MV-4-11 (cell line): Measurements from ENCODE around the gene DIS3L2.

Experiments
- DNase-seq: peaks from one replicate; lab custom pipeline; 2025; lab: John Stamatoyannopoulos, UW

Gene DIS3L2, protein sequence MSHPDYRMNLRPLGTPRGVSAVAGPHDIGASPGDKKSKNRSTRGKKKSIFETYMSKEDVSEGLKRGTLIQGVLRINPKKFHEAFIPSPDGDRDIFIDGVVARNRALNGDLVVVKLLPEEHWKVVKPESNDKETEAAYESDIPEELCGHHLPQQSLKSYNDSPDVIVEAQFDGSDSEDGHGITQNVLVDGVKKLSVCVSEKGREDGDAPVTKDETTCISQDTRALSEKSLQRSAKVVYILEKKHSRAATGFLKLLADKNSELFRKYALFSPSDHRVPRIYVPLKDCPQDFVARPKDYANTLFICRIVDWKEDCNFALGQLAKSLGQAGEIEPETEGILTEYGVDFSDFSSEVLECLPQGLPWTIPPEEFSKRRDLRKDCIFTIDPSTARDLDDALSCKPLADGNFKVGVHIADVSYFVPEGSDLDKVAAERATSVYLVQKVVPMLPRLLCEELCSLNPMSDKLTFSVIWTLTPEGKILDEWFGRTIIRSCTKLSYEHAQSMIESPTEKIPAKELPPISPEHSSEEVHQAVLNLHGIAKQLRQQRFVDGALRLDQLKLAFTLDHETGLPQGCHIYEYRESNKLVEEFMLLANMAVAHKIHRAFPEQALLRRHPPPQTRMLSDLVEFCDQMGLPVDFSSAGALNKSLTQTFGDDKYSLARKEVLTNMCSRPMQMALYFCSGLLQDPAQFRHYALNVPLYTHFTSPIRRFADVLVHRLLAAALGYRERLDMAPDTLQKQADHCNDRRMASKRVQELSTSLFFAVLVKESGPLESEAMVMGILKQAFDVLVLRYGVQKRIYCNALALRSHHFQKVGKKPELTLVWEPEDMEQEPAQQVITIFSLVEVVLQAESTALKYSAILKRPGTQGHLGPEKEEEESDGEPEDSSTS

DNA sequence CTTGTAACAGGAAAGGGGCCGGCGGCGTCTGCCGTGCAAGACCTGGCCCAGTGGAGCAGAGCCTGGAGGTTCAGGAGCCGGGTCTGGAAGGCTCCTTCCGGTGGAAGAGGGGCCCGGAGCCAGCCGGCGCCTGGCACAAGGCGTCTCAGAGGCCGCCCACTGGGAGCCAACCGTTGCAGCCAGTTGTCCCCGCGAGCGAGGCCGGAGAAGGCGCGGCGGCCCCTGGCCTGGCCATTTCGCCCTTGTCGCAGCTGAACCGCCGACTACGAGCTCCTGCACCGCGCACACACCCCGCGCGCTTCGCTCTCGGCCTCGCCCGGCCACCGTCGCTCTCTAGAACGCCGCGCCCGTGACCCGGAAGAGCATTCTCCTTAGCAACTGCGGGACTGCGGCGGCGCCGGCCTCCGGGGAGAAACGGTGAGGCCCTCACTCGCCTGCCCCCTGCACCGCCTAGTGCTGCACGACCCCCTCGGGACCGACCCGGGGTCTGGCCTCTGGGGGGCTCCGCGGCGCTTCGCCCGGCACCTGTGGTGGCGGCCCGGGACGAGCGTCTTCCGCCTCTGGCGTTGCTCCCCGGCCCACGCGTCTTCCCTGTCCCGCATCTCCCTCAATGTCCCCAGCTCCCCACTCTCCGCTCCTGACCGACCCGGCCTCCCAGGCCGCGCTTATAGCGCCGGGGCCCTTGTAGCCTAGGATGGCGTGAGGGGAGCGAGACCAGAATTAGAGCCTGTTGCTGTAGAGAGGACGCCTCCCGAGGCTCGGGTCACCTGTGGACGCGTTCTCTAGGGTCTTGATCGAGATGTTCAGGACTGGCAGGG, at the start of gene DIS3L2:
Gene DIS3L2, plus strand, starts transcription at position 365 of the 818 bp plus-strand sequence. CDS start 53,215 bp downstream, outside the sequence.
- DNase-seq, result peak; percentile 73

DNA sequence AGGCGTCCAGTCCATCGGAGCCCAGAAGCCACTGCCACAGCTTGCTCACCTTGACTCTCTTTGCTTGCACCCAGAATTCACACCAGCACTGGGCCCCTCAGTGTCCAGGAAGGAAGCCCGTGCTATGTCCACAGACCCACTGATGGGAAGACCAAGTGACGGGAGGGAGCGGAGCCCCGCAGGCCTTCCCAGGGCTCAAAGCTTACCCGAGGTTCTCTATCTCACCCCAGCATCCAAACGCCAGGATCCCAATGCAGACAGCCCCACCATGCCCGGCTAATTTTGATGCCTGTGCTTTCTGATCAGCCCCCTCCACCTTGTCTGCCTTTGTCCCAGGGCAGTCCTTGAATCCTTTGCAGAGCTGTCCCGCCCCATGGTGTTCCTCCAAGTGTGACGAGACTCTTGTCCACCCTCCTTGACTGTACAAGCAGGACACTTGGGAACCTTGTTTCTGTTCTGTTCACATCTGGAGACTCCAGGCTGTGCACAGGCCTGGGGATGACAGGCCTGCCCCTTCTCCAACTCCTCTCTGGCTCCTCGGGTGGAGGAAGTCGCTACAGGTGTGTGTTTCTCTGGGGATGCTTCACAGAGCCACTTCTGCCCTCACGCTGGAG, 47.3 kb upstream of the DIS3L2 start:
- no peak for DNase-seq

DNA sequence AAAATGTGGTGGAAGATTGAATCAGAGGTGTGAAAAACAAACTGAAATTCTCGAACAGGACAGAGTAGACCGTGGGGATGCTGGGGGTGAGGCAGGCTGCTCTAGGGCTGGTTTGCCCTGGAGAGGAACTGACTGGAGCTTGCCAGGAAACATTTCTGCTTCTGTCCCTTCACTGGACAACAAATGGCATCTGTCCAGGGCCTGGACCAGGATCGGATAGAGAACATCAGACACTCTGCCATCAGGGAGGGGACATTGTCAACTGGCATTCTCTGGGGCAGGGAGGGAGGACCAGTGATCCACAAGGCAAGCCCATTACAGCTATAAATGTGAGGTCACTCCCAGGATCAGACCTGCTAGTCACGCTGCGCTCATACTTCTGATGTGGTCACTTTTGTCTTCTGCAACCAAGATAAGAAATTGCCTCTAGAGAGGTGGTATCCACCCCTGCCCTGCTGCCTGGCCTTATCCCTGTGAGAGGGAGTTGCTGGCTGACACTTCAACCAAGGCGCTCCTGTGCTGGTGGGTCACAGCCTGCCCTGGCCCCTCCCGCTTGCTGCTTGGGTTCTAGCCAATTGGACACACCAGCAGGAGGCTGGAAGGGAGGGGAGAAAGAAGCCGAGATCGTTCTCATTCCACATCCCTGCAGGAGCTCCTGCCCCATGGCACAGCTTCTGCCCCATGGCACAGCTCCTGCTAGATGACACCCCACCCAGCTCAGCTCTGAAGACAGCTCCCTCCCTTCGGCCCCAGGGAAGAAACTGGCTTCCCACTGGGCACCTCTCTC, 44.0 kb upstream of the DIS3L2 start:
- DNase-seq, result no peak

DNA sequence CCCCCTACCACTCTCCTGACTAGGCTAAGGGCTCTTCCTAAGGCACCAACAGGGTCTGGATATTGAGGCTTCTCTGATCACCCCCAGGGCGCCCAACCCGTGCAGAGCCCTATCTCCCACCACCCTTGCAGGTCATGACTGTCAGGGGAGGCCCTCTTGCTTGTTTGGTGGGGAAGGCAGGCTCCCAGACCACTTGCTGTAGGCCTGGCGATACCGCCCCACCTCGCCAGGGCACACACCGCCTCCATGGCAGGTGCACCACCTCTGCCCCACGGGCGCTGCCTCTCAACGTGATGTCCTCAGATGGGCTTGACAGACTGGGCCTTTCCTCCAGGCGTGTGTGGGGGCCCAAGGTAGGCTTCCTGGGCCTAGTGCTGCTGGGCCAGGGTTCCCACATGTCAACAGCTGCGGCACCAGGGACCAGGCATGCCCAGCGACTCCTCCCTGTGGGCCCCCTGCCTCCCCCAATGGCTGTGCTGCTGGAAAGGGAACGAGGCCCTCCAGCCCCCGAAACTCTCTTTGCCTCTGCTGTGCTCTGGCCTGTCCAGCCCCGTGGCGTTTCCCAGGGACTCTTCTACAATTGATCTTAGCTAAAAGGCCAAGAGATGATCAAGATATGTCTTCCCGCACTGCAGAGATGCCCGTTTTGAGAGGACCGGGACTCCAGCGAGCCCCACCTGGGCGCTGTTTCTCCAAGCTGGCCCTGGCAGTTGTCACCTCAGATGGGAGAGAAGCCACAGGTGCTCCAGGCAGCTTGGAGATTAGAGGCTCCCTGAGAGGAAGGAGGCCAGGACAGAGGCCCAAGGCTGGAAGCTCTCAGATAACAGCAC, 42.8 kb upstream of the DIS3L2 start:
- DNase-seq, result no peak

DNA sequence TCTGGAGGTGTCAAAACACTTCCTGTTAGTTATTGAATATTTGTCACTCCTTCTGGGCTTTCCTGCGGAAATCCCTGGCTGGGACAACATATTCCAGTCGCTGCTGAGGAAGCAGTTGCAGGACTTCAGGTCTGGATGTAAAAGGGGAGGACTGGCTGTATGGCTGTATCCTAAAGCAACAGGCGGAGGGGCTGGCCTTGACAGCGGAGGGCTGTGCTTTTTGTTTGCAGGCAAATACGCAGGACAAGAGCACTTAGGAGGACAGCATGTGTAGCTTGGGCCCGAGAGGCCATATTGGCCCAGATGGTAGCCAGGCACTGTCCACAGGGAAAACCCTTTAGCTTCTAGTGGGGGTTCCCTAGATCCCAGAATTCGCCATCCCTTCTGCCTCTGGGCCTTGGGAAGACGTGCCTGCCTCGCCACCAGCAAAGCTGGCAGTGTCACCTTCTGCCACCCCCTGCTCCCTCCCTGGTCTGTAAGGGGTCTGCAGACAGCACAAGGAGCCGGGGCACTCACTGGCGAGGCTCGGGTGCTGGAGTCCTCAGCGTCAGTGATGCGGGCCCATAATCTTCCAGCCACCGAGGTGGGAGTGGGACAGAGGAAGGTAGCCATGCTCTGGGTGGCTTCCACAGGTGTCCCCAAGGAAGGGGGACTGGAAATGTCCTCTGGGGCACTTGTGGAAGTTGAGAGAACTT, 42.0 kb upstream of the DIS3L2 start:
- no peak for DNase-seq

DNA sequence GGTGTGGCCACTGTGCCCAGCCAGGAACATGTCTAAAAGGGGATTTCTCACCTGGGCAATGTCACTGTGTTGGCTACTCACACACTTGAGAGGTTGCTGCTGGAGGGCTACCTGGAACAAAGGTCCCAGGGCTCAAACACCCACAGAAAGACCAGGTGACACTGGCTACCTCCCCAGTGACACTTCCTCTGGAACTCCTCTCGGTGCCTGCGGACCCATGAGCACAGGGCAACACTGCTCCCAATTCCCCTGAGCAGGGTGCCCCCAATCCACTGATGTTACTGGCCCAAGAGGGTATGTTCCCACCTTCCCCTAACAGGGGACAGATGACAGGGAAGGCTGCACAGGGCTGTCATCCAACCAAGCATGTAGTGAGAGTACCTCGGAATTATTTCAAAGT, 41.1 kb upstream of the DIS3L2 start:
- no peak for DNase-seq

DNA sequence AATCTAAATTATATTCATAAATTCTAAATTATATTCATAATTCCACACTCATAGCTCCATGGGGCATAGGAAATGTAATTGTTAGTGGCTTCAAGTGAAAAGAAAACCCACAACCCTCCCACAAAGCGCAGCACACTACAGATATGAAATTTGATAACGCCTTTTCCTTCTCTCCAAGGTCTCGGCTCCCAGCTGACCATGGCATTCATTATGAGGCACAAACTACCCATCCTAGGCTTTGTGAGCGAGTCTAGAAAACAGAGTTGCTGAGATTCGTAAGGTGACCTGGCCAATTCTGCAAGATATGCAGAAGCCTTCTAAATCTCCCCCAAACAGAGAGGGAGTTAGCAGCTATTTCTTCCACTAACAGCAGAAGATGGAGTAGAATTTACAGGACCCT, 40.7 kb upstream of the DIS3L2 start:
- no peak for DNase-seq

DNA sequence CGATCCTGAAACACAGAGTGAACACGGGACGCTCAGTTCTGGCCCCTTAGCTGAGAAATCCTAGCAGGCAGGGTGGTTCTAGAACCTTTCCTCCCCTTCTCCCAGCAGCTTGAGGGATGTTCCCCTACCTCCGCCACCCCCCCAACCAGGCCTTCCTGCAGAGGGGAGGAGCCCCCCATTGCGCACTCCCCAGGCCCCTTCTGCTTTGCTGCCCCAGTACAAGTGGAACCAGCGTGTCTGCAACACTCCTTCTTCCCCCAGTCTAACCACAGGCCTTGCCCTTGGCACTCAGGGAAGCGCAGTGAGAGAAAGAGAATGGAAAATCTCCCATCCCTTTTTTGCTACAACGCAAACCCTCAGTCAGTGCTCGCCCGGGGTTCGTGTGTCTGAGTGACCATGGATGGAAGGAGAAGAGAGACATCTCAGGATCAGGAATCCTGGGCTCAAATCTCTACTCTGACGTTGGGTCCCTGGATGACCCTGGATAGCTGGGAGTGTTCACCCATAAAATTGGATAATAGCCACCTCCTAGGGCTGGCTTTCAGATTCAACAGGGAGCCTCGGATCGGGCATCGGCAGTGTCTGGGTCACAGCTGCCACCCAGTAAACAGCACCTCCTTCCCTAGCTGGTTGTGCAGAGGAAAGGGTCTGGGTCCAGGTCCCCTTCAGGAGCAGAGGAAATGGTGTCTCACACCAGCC, 39.1 kb upstream of the DIS3L2 start:
- no peak for DNase-seq

DNA sequence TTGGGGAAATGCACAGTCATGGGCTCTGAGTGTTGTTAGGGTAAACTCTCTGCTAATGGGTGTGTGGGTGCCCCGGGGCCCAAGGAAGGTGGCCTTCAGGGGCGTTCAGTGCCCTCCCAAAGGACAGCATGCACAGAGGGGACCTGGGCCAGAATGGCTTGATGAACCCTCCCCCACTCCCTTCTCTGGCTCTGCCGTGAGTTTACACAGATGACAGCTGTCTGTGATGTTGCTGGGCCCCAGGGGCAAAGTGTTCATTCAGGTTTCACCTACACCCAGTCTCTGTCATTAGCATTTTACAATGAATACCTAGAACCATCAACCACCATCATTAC, 38.5 kb upstream of the DIS3L2 start:
- DNase-seq, result no peak

DNA sequence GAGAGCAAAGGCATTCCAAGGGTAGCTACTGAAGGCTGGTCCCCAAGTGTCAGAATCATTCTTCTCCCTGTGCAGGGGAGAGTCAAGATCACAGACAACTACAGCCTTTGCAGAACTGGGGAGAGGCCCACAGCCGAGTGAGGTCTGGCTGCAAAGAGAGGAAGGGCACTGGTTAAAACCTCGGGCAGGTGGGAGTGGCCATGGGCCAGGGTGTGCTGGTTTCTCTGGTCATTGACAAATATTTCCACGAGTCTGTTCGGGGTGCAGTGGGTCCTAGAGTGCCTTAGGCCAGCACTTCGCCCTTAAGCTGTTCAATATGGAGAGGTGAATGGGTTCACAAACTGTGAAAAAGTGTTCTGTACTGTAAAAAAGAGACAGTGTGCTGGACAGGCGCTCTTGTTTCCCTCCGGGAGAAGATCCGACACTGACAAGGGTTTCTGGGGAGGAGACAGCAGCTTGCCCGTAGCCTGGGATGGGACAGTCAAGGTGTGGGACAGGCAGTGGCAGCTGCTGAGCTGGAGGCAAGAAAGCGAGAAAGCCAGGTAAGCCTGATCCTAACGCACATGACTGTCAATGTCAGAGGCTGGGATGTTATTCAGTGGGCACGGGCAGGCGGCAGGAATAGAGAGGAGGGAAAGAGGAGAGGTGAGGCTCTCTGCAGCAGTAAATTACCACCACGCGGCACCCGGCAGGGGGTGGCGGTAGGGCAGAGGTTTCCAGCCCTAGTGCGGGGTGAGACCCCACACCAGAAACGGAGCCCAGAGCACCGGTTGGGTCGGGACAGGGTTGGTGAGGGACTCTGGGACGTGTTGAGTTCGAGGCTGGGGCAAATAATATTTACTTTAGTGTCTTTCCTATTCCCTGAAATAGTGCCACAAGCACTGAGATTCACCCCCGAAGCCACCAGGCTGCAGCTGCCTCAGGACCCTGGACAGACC, 37.3 kb upstream of the DIS3L2 start:
- no peak for DNase-seq

DNA sequence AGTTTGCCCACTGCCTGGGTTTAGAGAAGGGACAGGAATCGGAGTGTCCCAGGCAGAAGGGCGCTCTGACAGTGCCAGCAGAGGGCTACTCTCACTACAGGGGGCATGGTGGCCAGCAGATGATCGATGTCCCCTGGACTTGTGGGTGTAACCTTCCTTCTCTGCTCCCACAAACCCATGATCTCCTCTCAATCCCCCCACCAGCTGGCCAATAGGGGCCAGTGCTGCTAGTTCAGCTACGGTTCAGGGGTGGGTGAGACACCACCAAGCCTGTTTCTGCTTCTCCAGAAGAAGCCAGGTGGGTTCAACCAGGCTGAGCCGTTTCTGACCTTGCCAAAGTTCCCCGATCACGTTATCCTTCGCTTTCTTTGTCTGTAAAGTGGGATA, 36.6 kb upstream of the DIS3L2 start:
- DNase-seq, result no peak

DNA sequence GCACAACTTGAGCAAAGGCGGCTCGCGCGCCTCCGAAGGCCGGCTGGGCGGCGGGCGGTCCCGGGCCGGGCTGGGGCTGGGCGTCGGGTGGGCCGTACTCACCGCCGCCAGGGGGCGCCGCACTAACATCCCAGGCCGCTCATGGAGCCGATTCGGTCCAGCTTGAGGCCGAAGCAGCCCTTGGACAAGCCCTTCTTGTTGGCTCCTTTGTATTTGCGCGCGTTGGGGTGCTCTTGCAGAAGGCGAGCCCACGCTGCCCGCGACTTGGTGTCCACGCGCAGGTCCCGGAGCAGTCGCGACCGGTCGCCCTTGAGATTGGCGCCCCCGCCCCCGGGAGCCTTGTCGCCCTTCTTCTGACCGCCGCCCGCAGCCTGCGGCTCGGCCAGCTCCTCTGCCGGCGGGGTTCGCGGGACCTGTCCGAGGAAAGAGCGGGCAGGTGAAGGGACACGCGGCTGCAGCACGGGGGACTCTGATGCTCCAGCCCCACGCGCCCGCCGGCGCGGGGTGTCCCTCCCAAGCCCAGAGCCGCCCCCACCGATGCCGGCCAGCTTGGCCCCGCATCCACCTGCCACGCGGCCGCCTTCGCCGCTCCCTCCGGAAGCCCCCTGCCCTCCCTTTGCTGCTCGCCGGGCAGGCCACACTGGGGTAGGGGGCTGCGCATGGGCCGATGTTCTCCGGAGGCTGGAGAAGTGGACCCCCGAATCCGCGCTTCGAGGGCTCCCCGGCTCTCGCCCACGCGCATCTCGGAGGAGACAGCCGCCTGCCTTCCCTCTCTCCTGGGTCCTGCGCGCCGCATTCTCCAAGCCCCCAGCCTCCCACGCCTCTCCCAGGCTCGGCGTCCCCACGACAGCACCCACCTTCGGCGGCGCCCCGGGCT, 36.0 kb upstream of the DIS3L2 start:
- peak; percentile 37 for DNase-seq

DNA sequence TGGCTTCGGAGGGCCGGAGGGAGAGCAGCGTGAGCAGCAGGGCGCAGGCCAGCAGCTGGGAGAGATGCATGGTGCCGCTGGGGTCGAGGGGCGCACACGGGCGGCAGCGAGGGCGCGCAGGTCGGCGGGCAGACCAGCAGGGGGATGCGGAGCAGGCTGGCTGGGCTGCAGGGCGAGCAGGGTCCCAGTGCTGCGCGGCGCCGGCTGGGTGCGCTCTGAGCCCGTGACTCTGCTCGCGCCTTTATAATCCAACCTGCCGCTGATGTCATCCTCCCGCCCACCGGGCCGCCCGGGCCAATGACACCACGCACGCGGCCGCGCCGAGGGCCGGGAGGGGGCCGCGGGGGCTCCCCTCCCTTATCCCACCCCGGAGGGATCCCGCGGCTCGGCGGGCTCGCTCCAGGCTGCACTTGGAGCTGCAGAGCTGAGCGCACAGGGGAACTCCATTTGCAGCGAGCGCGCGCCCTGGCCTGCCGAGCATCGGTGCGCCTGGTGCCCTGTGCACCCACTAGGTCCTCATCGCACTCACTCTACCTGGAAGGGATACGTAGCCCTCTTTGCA, 35.3 kb upstream of the DIS3L2 start, which contains the start of gene NPPC:
Gene NPPC, minus strand, starts transcription at position 217 of the 562 bp plus-strand sequence. Its CDS starts 147 bp downstream, at position 70.
- DNase-seq, result peak; percentile 46

DNA sequence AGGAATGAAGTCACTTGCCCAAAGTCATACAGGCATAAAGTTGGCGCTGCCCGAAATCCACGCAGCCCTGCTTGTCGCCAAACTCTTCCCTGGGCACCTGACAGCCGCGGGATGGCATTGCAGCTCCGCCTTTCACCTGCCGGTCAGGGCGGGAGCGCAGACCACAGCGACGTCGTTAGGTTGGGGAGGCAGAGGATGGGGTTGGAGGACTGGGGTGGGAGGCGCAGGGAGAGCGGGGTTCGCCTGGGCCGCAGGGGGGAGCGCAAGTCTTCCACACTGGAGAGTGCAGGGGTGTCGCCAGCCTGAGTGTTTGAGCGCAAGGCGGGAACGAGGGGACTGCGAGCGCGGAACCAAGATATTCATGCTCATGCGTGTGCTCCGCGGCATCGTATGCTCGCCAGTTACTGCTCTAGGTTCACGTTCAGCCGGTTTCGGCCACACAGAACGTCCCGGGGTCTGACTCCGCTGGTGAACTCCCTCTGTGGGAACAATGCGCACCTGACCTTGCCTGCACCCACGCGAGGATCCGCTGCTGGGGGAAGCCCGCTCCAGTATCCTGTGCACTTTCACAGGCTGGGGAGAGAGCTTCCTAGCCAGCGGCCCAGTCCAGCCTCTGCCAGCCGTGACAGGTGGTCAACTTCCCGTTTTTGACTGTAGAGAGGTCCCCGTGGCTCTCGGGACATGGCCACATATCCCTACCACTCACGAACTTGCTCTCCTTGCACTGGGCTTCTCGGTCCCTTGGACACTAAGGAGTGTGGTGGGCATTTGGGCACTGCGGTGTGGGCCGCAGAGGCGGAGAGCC, 34.5 kb upstream of the DIS3L2 start:
- peak; percentile 51 for DNase-seq

DNA sequence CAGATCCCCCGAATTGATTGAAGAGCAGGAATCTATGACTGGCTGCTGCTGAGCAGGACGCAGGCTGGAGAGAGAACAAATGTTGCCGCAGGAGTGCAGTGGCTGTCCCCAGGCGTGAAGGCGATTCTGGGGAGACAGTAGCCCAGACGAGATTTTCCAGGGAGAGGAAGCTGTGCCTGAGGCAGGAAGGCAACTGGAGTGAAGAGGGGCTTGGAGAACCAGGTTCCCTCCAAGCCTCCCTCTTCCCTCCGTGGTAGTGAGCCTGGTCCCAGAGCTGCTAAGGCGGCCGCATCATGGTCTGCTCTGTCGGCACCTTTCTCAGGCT, 34.0 kb upstream of the DIS3L2 start:
- DNase-seq, result no peak

DNA sequence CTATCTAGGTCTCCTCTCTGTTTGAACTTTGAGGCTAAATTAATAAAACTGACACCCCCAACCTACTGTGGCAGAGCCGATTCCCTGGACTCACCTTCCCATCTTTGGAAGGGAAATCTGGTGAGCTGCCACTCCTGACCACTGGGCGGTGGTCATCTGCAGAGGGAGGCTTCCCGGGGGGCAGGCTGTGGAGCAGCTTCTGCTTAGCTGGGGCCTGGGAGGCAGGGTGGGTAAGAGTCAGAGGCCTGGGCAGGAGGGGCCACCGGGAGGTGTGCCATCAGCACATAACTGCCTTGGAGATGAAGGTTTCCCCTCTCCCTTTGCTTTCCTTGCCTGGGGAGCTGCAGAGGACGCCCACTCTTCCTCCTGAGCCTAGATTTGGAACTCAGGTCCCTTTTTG, 33.0 kb upstream of the DIS3L2 start:
- DNase-seq, result no peak
